Bronchial epithelial cell (primary cell): Measurements from ENCODE around the gene UGT1A6. TPM values are rescaled to one million over a fixed set of nuclear protein-coding genes. Genes with fewer than 3 reads are reported as not detected.
A peak's percentile ranks its signal among the peaks of the same experiment; 100 is the strongest.

ENCODE experiments used
- DNase-seq: peaks from one replicate; pipeline ENCODE4 v3.0.0-alpha.2; 2010; ENCODE audit warnings: low read depth
- FAIRE-seq: peaks from 2 replicates; lab custom pipeline; 2011; peaks lifted over from hg19 to GRCh38; lab: Jason Lieb, UNC
- H3K27me3 ChIP-seq: 2 replicates; pipeline ENCODE4 v1.5.1; 2011; ENCODE audit warnings: low read length; ENCODE audit not compliant: control insufficient read depth, insufficient read depth
- H3K36me3 ChIP-seq: 2 replicates; pipeline ENCODE4 v1.5.1; 2011; ENCODE audit warnings: low read length; ENCODE audit not compliant: control insufficient read depth, insufficient read depth
- H3K4me3 ChIP-seq: 2 replicates; pipeline ENCODE4 v1.5.1; 2011; ENCODE audit warnings: mild to moderate bottlenecking, low read depth, low read length, control low read depth
- CTCF ChIP-seq: IDR thresholded peaks from 2 replicates; pipeline ENCODE4 v1.5.1; 2011; ENCODE audit warnings: mild to moderate bottlenecking, moderate library complexity, low read length, control low read depth, inconsistent platforms; ENCODE audit not compliant: insufficient read depth, severe bottlenecking
- total RNA-seq: library from RNA; depleted of rRNA; stranded (reverse); fragments of >200 nt; gene quantifications from 2 replicates; pipeline ENCODE4 v1.2.1, GENCODE V29; 2014

The UGT1A6 gene
- total RNA-seq, 1 donor from 2014 or later: 12.9 TPM

DNA sequence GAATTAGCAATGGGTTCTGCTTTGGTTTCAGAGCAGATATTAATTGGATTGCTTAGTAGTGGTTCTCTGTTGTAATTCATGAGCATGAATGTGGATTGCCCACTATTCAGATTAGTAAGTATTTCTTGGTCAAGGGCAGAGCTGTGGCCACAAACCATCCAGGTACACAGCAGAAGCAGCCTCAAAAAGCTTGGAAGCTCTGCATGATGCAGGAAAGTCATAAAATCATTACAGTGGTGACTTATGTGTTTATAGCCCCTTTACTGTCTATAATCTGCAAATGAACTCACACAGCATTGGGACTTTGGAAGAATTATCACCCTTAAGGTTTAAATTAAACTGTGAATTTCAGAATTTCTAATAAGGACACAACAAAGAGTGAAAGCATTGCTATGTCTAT is 65.5 kb downstream of the UGT1A6 start:
- no peaks in the 10 kb centered on the region for H3K27me3 ChIP-seq
- no peak for TF ChIP-seq CTCF
- H3K4me3 ChIP-seq: no peak overlapping the region
- H3K36me3 ChIP-seq: peaks cover 5% of the 10 kb centered on the region
- FAIRE-seq (no peak), DNase-seq (no peak)

DNA sequence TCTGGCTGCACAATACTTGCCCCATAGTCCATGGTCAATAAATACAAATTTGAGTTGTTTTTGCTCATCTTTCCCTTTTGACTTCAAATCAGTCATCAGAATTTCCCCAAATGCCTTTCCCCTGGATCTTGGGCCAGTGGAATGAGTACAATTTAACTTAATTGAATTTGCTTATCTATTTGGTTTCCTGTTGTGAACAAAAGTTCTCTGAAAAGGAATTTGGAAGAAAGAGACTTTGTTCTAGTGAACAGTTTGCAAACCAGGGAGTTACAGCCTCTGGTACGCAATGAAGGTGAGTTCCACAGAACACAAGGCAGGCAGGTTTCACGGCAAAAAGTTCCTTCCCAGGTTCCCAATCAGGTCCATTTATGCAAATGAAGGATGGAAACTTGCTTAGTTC is 66.2 kb downstream of the UGT1A6 start:
- Histone ChIP-seq H3K4me3 (no peak overlapping the region), H3K36me3 (peaks cover 5% of the 10 kb centered on the region), H3K27me3 (no peaks in the 10 kb centered on the region)
- FAIRE-seq (no peak), DNase-seq (no peak)
- TF ChIP-seq CTCF: no peak

GRCh38 chr2:233760043-233760442 is 67.4 kb downstream of the UGT1A6 start, which contains the start of gene UGT1A1:
UGT1A1 (plus strand) TSS chr2:233760270; CDS start chr2:233760288, 18 bp downstream.
- H3K27me3 ChIP-seq: no peaks in the 10 kb centered on the region
- DNase-seq: no peak
- H3K36me3 ChIP-seq: peaks cover 6% of the 10 kb centered on the region
- no peak for FAIRE-seq
- TF ChIP-seq CTCF: no peak
- H3K4me3 ChIP-seq: no peak within 1 kb of the TSS

GRCh38 chr2:233761040-233761769 is 68.5 kb downstream of the UGT1A6 start:
- peak; percentile 7 for FAIRE-seq
- DNase-seq: peak; percentile 91

GRCh38 chr2:233764264-233764663 is 71.6 kb downstream of the UGT1A6 start:
- Histone ChIP-seq H3K27me3 (no peaks in the 10 kb centered on the region), H3K36me3 (peaks cover 4% of the 10 kb centered on the region), H3K4me3 (no peak overlapping the region)
- peak; percentile 68 for DNase-seq
- TF ChIP-seq CTCF: no peak
- peak; percentile 76 for FAIRE-seq

More at GRCh38 chr2:233761040-233761769, 68.5 kb downstream of the UGT1A6 start:
- no peak overlapping the region for H3K4me3 ChIP-seq
- H3K36me3 ChIP-seq: peaks cover 4% of the 10 kb centered on the region
- no peaks in the 10 kb centered on the region for H3K27me3 ChIP-seq
- TF ChIP-seq CTCF: no peak
